Choroid plexus epithelial cell (primary cell): ENCODE measurements around the gene ACBD6.
"Not testable (repeated sequence)": the region's sequence is repeated elsewhere in the genome, so short reads cannot be mapped to it uniquely, and the experiment has no call there.

Source experiments
- DNase-seq: peaks from one replicate; pipeline ENCODE4 v3.0.0-alpha.2; 2010; ENCODE audit warnings: low read depth
- H3K4me3 ChIP-seq: 2 replicates; pipeline ENCODE4 v1.5.1; 2011; ENCODE audit warnings: low read depth, mild to moderate bottlenecking, control low read depth, low read length, moderate library complexity
- TF ChIP-seq, protein P1 (sequence below): conservative IDR thresholded peaks from 2 replicates; pipeline ENCODE4 v1.5.1; 2011; ENCODE audit warnings: low read depth, mild to moderate bottlenecking, control low read depth, inconsistent platforms, low read length, moderate library complexity

Gene ACBD6

DNA sequence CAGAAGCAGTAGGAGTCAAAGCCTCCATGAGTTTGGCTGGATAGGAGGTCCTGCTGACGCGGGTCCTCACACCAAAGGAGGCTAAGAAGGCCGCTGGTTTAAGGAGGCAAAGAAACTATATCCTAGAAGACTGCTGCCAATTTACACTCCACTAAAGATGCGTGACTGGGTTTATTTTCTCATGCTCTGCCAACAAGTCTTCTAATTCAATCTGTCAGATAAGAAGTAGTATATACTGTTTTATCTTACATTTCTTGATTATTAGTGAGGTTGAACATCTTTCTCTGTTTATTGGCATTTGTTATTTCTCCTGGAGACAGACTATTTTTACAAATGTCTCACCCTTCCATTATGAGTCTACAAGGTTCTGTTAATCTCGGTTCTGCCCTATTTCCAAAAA, 34.1 kb downstream of the ACBD6 start:
- DNase-seq: no peak
- TF ChIP-seq, protein P1, sequence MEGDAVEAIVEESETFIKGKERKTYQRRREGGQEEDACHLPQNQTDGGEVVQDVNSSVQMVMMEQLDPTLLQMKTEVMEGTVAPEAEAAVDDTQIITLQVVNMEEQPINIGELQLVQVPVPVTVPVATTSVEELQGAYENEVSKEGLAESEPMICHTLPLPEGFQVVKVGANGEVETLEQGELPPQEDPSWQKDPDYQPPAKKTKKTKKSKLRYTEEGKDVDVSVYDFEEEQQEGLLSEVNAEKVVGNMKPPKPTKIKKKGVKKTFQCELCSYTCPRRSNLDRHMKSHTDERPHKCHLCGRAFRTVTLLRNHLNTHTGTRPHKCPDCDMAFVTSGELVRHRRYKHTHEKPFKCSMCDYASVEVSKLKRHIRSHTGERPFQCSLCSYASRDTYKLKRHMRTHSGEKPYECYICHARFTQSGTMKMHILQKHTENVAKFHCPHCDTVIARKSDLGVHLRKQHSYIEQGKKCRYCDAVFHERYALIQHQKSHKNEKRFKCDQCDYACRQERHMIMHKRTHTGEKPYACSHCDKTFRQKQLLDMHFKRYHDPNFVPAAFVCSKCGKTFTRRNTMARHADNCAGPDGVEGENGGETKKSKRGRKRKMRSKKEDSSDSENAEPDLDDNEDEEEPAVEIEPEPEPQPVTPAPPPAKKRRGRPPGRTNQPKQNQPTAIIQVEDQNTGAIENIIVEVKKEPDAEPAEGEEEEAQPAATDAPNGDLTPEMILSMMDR: no peak
- no peak overlapping the region for H3K4me3 ChIP-seq

DNA sequence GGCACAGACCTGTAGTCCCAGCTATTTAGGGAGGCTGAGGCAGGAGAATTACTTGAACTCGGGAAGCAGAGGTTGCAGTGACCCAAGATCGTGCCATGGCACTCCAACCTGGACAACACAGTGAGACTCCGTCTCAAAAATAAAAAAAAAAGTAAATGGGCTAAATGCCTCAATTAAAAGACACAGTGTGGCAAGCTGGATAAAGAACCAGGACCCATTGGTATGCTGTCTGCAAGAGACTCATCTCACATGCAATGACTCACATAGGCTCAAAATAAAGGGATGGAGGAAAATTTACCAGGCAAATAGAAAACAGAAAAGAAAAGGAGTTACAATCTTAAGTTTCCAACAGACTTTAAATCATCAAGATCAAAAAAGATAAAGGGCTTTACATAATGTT, 40.3 kb downstream of the ACBD6 start:
- peak; percentile 33 for DNase-seq
- TF ChIP-seq, protein P1: no peak
- no peak overlapping the region for H3K4me3 ChIP-seq

DNA sequence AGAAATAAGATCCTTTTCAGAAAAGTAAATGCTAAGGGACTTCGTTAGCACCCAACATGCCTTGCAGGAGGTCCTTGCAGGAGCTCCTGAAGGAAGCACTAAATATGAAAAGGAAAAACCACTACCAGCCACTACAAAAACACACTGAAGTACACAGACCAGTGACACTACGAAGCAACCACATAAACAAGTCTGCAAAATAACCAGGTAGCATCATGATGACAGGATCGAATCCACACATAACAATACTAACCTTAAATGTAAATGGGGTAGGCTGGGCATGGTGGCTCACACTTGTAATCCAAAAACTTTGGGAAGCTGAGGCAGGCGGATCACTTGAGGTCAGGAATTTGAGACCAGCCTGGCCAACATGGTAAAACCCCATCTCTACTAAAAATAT, 40.7 kb downstream of the ACBD6 start:
- not testable (repeated sequence) for DNase-seq

DNA sequence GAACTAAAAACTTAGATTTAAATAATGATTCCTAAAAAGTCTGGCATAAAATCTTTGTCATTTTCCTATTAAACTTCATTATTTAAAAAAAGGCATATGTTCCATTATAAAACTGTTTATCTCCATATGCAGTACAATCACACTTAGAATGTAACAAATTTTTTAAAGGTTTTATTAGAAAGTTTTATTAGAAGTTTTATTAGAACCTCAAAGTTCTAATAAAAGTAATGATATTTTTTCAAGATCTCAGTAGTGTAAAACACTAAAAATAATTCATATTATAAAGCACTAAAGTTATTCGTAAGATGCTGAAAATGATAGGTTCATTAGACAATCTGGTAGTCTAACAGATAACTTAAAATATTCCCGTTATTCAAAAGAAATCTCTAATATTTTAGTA, 43.6 kb downstream of the ACBD6 start:
- no peak for DNase-seq
- TF ChIP-seq, protein P1: no peak
- no peak overlapping the region for H3K4me3 ChIP-seq

More for the DNA sequence above, 40.7 kb downstream of the ACBD6 start:
- H3K4me3 ChIP-seq: not testable (repeated sequence)

DNA sequence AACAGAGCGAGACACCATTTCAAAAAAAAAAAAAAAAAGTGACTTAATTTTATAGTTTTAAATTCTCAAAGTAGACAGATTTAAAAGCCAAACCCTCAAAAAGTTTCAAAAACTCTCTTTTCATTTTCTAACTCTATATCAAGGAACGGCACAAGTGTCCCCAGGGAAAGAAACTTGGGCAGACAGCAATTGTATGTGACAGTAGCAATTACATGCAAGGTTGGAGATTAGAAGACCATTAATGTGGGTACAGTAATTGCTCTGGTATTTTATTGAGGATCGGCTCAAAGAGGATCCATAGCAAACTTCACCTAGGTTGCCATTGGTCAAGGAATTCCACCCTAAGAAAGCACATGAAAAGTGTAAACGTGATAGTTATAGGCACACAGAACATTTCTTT, 46.2 kb downstream of the ACBD6 start:
- no peak overlapping the region for H3K4me3 ChIP-seq
- TF ChIP-seq, protein P1: no peak
- no peak for DNase-seq

DNA sequence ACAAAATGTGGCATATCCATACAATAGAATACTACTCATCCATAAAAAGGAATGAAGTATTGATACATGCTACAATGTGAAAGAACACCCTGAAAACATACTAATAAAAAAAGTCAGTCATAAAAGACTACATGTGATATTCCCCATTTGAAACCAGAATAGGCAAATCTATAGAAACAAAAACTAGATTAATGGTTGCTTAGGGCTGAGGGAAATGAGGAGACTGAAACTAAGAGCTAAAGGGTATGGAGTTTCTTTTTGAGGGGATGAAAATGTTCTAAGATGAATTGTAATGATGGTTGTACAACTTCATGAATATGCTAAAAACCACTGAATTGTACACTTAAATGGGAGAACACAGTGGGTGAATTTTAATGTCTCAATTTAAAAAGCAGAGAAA, 50.9 kb downstream of the ACBD6 start:
- no peak for DNase-seq
- H3K4me3 ChIP-seq: no peak overlapping the region
- TF ChIP-seq, protein P1: no peak

DNA sequence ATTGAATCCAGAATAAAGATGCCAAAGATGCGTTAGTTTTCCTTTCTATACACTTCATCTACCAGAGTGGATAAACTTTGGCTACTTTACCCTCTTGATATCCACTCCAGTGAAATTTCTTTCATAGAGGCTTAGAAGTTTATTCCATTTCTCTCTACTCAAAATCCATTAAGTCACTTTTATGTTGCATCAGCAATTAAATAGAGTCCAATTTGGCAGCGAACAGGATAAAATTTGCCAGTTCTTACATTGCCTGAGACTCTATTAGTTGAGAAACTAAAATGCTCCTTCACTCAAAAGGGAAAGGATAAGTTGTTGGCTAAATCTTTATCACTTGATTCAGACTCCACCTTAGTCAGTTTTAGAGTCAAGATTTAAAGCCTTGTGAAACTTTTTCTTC, 57.9 kb downstream of the ACBD6 start:
- TF ChIP-seq, protein P1: no peak
- H3K4me3 ChIP-seq: no peak overlapping the region
- DNase-seq: no peak

DNA sequence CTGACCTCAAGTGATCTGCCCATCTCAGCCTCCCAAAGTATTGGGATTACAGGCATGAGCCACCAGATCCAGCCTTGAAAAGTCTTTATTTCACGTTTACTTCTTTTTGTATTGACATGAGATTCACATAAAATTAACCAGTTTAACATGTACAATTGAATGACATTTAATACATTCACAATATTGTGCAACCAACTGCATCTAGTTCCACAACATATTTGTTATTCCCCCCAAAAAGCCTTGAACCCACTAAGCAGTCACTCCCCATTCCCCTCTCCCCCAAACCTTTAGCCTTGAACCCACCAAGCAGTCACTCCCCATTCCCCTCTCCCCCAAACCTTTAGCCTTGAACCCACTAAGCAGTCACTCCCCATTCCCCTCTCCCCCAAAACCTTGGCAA, 62.0 kb downstream of the ACBD6 start:
- no peak overlapping the region for H3K4me3 ChIP-seq
- TF ChIP-seq, protein P1: no peak
- no peak for DNase-seq
